HUES48 (cell line): ENCODE data around the gene AGBL1.

Experiments
- H3K27ac ChIP-seq: one replicate; pipeline ENCODE4 v1.7.0; 2013; ENCODE audit warnings: low read depth, low read length, inconsistent platforms
- H3K27me3 ChIP-seq: 2 replicates; pipeline ENCODE4 v1.6.1; 2013; ENCODE audit warnings: mild to moderate bottlenecking, low read length; ENCODE audit not compliant: control insufficient read depth, insufficient read depth
- H3K36me3 ChIP-seq: 2 replicates; pipeline ENCODE4 v1.6.1; 2013; ENCODE audit warnings: low read length; ENCODE audit not compliant: control insufficient read depth, insufficient read depth
- H3K4me1 ChIP-seq: 2 replicates; pipeline ENCODE4 v1.6.1; 2013; ENCODE audit warnings: mild to moderate bottlenecking, low read length; ENCODE audit not compliant: control insufficient read depth, insufficient read depth
- H3K4me3 ChIP-seq: 2 replicates; pipeline ENCODE4 v1.5.1; 2013; ENCODE audit warnings: mild to moderate bottlenecking, low read depth, low read length
- H3K9ac ChIP-seq: 2 replicates; pipeline ENCODE4 v1.6.1; 2013; ENCODE audit warnings: mild to moderate bottlenecking, low read depth, low read length, moderate library complexity
- H3K9me3 ChIP-seq: 2 replicates; pipeline ENCODE4 v1.6.1; 2013; ENCODE audit warnings: low read length; ENCODE audit not compliant: control insufficient read depth, insufficient read depth

The AGBL1 gene

GRCh38 chr15:86615816-86616215 lies 536.1 kb downstream of the AGBL1 start:
- no peak overlapping the region for H3K27ac ChIP-seq
- H3K27me3 ChIP-seq: no peaks in the 10 kb centered on the region
- no peaks in the 10 kb centered on the region for H3K9me3 ChIP-seq
- peaks cover 27% of the 10 kb centered on the region for H3K4me1 ChIP-seq
- no peak overlapping the region for H3K4me3 ChIP-seq
- no peak overlapping the region for H3K9ac ChIP-seq
- no peaks in the 10 kb centered on the region for H3K36me3 ChIP-seq

- Histone ChIP-seq H3K9ac (no peak overlapping the region), H3K9me3 (no peaks in the 10 kb centered on the region), H3K4me1 (peaks cover 28% of the 10 kb centered on the region)
Observed at GRCh38 chr15:86616771-86617170, 537.1 kb downstream of the AGBL1 start.

GRCh38 chr15:86620157-86620556 lies 540.5 kb downstream of the AGBL1 start:
- no peak overlapping the region for H3K27ac ChIP-seq
- H3K4me3 ChIP-seq: no peak overlapping the region
- H3K9ac ChIP-seq: no peak overlapping the region
- no peaks in the 10 kb centered on the region for H3K27me3 ChIP-seq
- H3K36me3 ChIP-seq: no peaks in the 10 kb centered on the region
- H3K4me1 ChIP-seq: peaks cover 23% of the 10 kb centered on the region
- H3K9me3 ChIP-seq: no peaks in the 10 kb centered on the region

More at GRCh38 chr15:86616771-86617170, 537.1 kb downstream of the AGBL1 start:
- no peaks in the 10 kb centered on the region for H3K36me3 ChIP-seq
- H3K27me3 ChIP-seq: no peaks in the 10 kb centered on the region
- H3K27ac ChIP-seq: no peak overlapping the region
- H3K4me3 ChIP-seq: no peak overlapping the region

- H3K9ac ChIP-seq: no peak overlapping the region
- H3K27me3 ChIP-seq: no peaks in the 10 kb centered on the region
- H3K4me3 ChIP-seq: no peak overlapping the region
- peaks cover 23% of the 10 kb centered on the region for H3K4me1 ChIP-seq
- no peaks in the 10 kb centered on the region for H3K36me3 ChIP-seq
- H3K9me3 ChIP-seq: no peaks in the 10 kb centered on the region
- no peak overlapping the region for H3K27ac ChIP-seq
Observed at GRCh38 chr15:86620641-86621349, 541.1 kb downstream of the AGBL1 start.

- Histone ChIP-seq H3K27me3 (no peaks in the 10 kb centered on the region), H3K9ac (no peak overlapping the region), H3K9me3 (no peaks in the 10 kb centered on the region), H3K36me3 (no peaks in the 10 kb centered on the region), H3K4me1 (peaks cover 23% of the 10 kb centered on the region), H3K4me3 (no peak overlapping the region), H3K27ac (no peak overlapping the region)
Observed at GRCh38 chr15:86623236-86623635, 543.6 kb downstream of the AGBL1 start.

- H3K9ac ChIP-seq: no peak overlapping the region
- no peaks in the 10 kb centered on the region for H3K27me3 ChIP-seq
- H3K4me1 ChIP-seq: peaks cover 23% of the 10 kb centered on the region
- H3K9me3 ChIP-seq: no peaks in the 10 kb centered on the region
- no peak overlapping the region for H3K27ac ChIP-seq
- no peaks in the 10 kb centered on the region for H3K36me3 ChIP-seq
- no peak overlapping the region for H3K4me3 ChIP-seq
Observed at GRCh38 chr15:86624261-86625036, 544.8 kb downstream of the AGBL1 start.

GRCh38 chr15:86629409-86630356 lies 550.0 kb downstream of the AGBL1 start:
- H3K27ac ChIP-seq: no peak overlapping the region
- 0 out of 2 replicates have a peak, but pooled peaks cover 4% of the 10 kb centered on the region for H3K4me1 ChIP-seq

GRCh38 chr15:86630946-86631345 lies 551.3 kb downstream of the AGBL1 start:
- Histone ChIP-seq H3K4me3 (no peak overlapping the region), H3K27me3 (no peaks in the 10 kb centered on the region), H3K36me3 (no peaks in the 10 kb centered on the region), H3K27ac (no peak overlapping the region), H3K9ac (no peak overlapping the region), H3K4me1 (no peaks in the 10 kb centered on the region), H3K9me3 (no peaks in the 10 kb centered on the region)

More at GRCh38 chr15:86629409-86630356, 550.0 kb downstream of the AGBL1 start:
- Histone ChIP-seq H3K4me3 (no peak overlapping the region), H3K9me3 (no peaks in the 10 kb centered on the region), H3K9ac (no peak overlapping the region), H3K27me3 (no peaks in the 10 kb centered on the region), H3K36me3 (no peaks in the 10 kb centered on the region)

GRCh38 chr15:86634146-86634545 lies 554.5 kb downstream of the AGBL1 start:
- Histone ChIP-seq H3K4me3 (no peak overlapping the region), H3K9ac (no peak overlapping the region), H3K27me3 (no peaks in the 10 kb centered on the region), H3K36me3 (no peaks in the 10 kb centered on the region), H3K9me3 (no peaks in the 10 kb centered on the region), H3K4me1 (no peaks in the 10 kb centered on the region), H3K27ac (no peak overlapping the region)

GRCh38 chr15:86634992-86635638 lies 555.4 kb downstream of the AGBL1 start:
- Histone ChIP-seq H3K9me3 (no peaks in the 10 kb centered on the region), H3K9ac (no peak overlapping the region), H3K27ac (no peak overlapping the region), H3K4me3 (no peak overlapping the region), H3K4me1 (no peaks in the 10 kb centered on the region), H3K36me3 (no peaks in the 10 kb centered on the region), H3K27me3 (no peaks in the 10 kb centered on the region)
